H1 (cell line): ENCODE measurements around the gene PRR33. TPM values are rescaled to one million over a fixed set of nuclear protein-coding genes. Genes with fewer than 3 reads are reported as not detected.
A peak's percentile ranks its signal among the peaks of the same experiment; 100 is the strongest.

ENCODE experiments used
- CTCF ChIA-PET: fragments of 300-600 bp; sonication (Branson Sonifier 250); formaldehyde crosslinking; loops from one replicate; lab custom pipeline; 2021; ENCODE audit not compliant: partially characterized antibody; lab: Charles Lee
- POLR2A ChIA-PET: fragments of 300-600 bp; sonication (Branson Sonifier 250); formaldehyde crosslinking; loops from one replicate; lab custom pipeline; 2021; ENCODE audit warnings: inconsistent platforms; ENCODE audit not compliant: partially characterized antibody; lab: Charles Lee
- DNase-seq, 2 experiments: peaks; one replicate each; pipeline versions ENCODE4 v3.0.0 to v3.0.0-alpha.2; 2010 to 2022; ENCODE audit warnings: low spot score in 2 of 2, low read depth in 1 of 2, mixed read lengths in 1 of 2
- FAIRE-seq: peaks from 2 replicates; lab custom pipeline; 2011; peaks lifted over from hg19 to GRCh38; lab: Jason Lieb, UNC
- H2AFZ ChIP-seq: 2 replicates; pipeline ENCODE4 v1.8.1; 2012; ENCODE audit warnings: low read length, inconsistent platforms
- H2AK5ac ChIP-seq: 2 replicates; pipeline ENCODE4 v1.6.1; 2013; ENCODE audit warnings: low read depth, low read length
- H2BK120ac ChIP-seq: replicated peaks from 2 replicates; pipeline ENCODE3; 2013; ENCODE audit warnings: low read depth, low read length, inconsistent platforms
- H2BK12ac ChIP-seq: 2 replicates; pipeline ENCODE4 v1.6.1; 2013; ENCODE audit warnings: low read depth, low read length
- H2BK15ac ChIP-seq: 2 replicates; pipeline ENCODE4 v1.6.1; 2013; ENCODE audit warnings: low read length
- H2BK20ac ChIP-seq: 2 replicates; pipeline ENCODE4 v1.6.1; 2013; ENCODE audit warnings: low read length
- H2BK5ac ChIP-seq: 2 replicates; pipeline ENCODE4 v1.6.1; 2013; ENCODE audit warnings: low read depth, low read length
- H3K14ac ChIP-seq: 2 replicates; pipeline ENCODE4 v1.6.1; 2013; ENCODE audit warnings: inconsistent platforms; ENCODE audit not compliant: insufficient read length
- H3K18ac ChIP-seq: 2 replicates; pipeline ENCODE4 v1.6.1; 2013; ENCODE audit warnings: low read length; ENCODE audit errors: extremely low read depth
- H3K23ac ChIP-seq: 2 replicates; pipeline ENCODE4 v1.6.1; 2013; ENCODE audit warnings: inconsistent platforms; ENCODE audit not compliant: insufficient read length
- H3K23me2 ChIP-seq: 2 replicates; pipeline ENCODE4 v1.6.1; 2013; ENCODE audit warnings: low read depth, low read length
- H3K27ac ChIP-seq: 2 replicates; pipeline ENCODE4 v1.6.1; 2011; ENCODE audit warnings: low read depth, low read length, inconsistent platforms
- H3K27me3 ChIP-seq, 4 experiments: replicated peaks in 1 of 4; 1 replicate in 1 of 4; 2 replicates in 3 of 4; pipeline versions ENCODE4 v1.6.1 to v1.8.1; 2011 to 2013; ENCODE audit warnings: low read length in 3 of 4, mild to moderate bottlenecking in 3 of 4, inconsistent platforms in 2 of 4, mixed read lengths in 2 of 4, moderate library complexity in 1 of 4; ENCODE audit not compliant: control insufficient read depth in 3 of 4, insufficient read depth in 3 of 4; ENCODE audit errors: extremely low read depth in 1 of 4
- H3K36me3 ChIP-seq, 4 experiments: 2 replicates each; pipeline versions ENCODE4 v1.6.1 to v1.8.1; 2011 to 2013; ENCODE audit warnings: mild to moderate bottlenecking in 4 of 4, low read length in 3 of 4, moderate library complexity in 2 of 4, control low read depth in 1 of 4, inconsistent platforms in 1 of 4; ENCODE audit not compliant: insufficient read depth in 4 of 4, control insufficient read depth in 2 of 4
- H3K4ac ChIP-seq: replicated peaks from 2 replicates; pipeline ENCODE3; 2013; ENCODE audit warnings: low read length, low read depth, mixed read lengths, inconsistent platforms; ENCODE audit not compliant: insufficient read length
- H3K4me1 ChIP-seq, 4 experiments: replicated peaks in 1 of 4; 1 replicate in 1 of 4; 2 replicates in 3 of 4; pipeline versions ENCODE4 v1.6.1 to v1.8.1; 2011 to 2013; ENCODE audit warnings: low read length in 3 of 4, inconsistent platforms in 2 of 4, mixed read lengths in 1 of 4; ENCODE audit not compliant: insufficient read depth in 4 of 4, control insufficient read depth in 3 of 4
- H3K4me2 ChIP-seq, 2 experiments: 2 replicates each; pipeline versions ENCODE4 v1.6.1 to v1.8.1; 2011 to 2013; ENCODE audit warnings: low read depth in 2 of 2, low read length in 2 of 2, control low read depth in 1 of 2, inconsistent platforms in 1 of 2, mild to moderate bottlenecking in 1 of 2; ENCODE audit not compliant: insufficient read depth in 1 of 2
- H3K4me3 ChIP-seq, 4 experiments: fragments of 200-600, 300-600 bp in 1 of 4; sonication (generic), shearing (Covaris generic), sonication (Bioruptor Twin) in 1 of 4; 2 replicates each; pipeline versions ENCODE4 v1.5.1 to v1.8.1; 2011 to 2016; ENCODE audit warnings: low read length in 4 of 4, low read depth in 3 of 4, control low read depth in 2 of 4, inconsistent platforms in 2 of 4, mild to moderate bottlenecking in 2 of 4, mixed read lengths in 1 of 4, moderate library complexity in 1 of 4; ENCODE audit not compliant: insufficient read depth in 2 of 4; ENCODE audit errors: extremely low read depth in 1 of 4
- H3K56ac ChIP-seq: replicated peaks from 2 replicates; pipeline ENCODE3; 2013; ENCODE audit warnings: low read depth, mild to moderate bottlenecking, mixed read lengths, low read length, inconsistent platforms; ENCODE audit not compliant: insufficient read length
- H3K79me1 ChIP-seq: 2 replicates; pipeline ENCODE4 v1.6.1; 2013; ENCODE audit warnings: low read depth, low read length, control low read depth
- H3K79me2 ChIP-seq, 2 experiments: 2 replicates each; pipeline versions ENCODE4 v1.6.1 to v1.8.1; 2012 to 2013; ENCODE audit warnings: low read length in 2 of 2, mild to moderate bottlenecking in 2 of 2, inconsistent platforms in 1 of 2; ENCODE audit not compliant: insufficient read depth in 2 of 2, control insufficient read depth in 1 of 2
- H3K9ac ChIP-seq, 4 experiments: replicated peaks in 1 of 4; 1 replicate in 1 of 4; 2 replicates in 3 of 4; pipeline versions ENCODE4 v1.6.1 to v1.8.1; 2011 to 2013; ENCODE audit warnings: low read depth in 3 of 4, low read length in 3 of 4, control low read depth in 2 of 4, mild to moderate bottlenecking in 2 of 4, moderate library complexity in 2 of 4, inconsistent platforms in 1 of 4; ENCODE audit errors: extremely low read depth in 1 of 4
- H3K9me3 ChIP-seq, 2 experiments: 2 replicates each; pipeline versions ENCODE4 v1.6.1 to v1.8.1; 2012 to 2013; ENCODE audit warnings: mild to moderate bottlenecking in 2 of 2, moderate library complexity in 2 of 2, control low read depth in 1 of 2, inconsistent platforms in 1 of 2, low read depth in 1 of 2, low read length in 1 of 2, mixed read lengths in 1 of 2; ENCODE audit not compliant: insufficient read depth in 2 of 2
- H4K20me1 ChIP-seq, 2 experiments: replicated peaks in 1 of 2; 2 replicates each; pipeline versions ENCODE3 to v1.8.1; 2011 to 2013; ENCODE audit warnings: inconsistent platforms in 2 of 2, low read length in 2 of 2, mild to moderate bottlenecking in 1 of 2; ENCODE audit not compliant: insufficient read depth in 2 of 2, control insufficient read depth in 1 of 2
- H4K5ac ChIP-seq: 2 replicates; pipeline ENCODE4 v1.6.1; 2013; ENCODE audit warnings: low read length, low read depth, mixed read lengths, inconsistent platforms; ENCODE audit not compliant: insufficient read length
- H4K8ac ChIP-seq: 2 replicates; pipeline ENCODE4 v1.8.0; 2013; ENCODE audit warnings: mild to moderate bottlenecking, moderate library complexity, low read length, inconsistent platforms; ENCODE audit not compliant: insufficient read depth; ENCODE audit errors: extremely low read depth
- H4K91ac ChIP-seq: replicated peaks from 2 replicates; pipeline ENCODE3; 2013; ENCODE audit warnings: low read length, mixed read lengths, inconsistent platforms; ENCODE audit not compliant: insufficient read length
- CHD1 ChIP-seq: IDR thresholded peaks from 2 replicates; pipeline ENCODE4 v1.6.1; 2012; ENCODE audit warnings: low read depth, low read length, improper control_type of control experiment
- EP300 ChIP-seq, 2 experiments: IDR thresholded peaks; 1 replicate in 1 of 2; 2 replicates in 1 of 2; pipeline ENCODE4 v1.6.1; 2011 to 2012; ENCODE audit warnings: low read depth in 2 of 2, low read length in 2 of 2, mild to moderate bottlenecking in 2 of 2, borderline replicate concordance in 1 of 2, inconsistent platforms in 1 of 2, moderate library complexity in 1 of 2
- HDAC6 ChIP-seq: IDR thresholded peaks from one replicate; pipeline ENCODE4 v1.7.1; 2012; ENCODE audit warnings: low read depth, mild to moderate bottlenecking, inconsistent platforms, low read length, moderate library complexity
- POLR2AphosphoS5 ChIP-seq: IDR thresholded peaks from 2 replicates; pipeline ENCODE4 v1.6.1; 2011; ENCODE audit warnings: low read depth, low read length
- SP1 ChIP-seq: IDR thresholded peaks from 2 replicates; pipeline ENCODE4 v1.6.1; 2011; ENCODE audit warnings: low read depth, low read length
- SP2 ChIP-seq: IDR thresholded peaks from 2 replicates; pipeline ENCODE4 v1.6.1; 2012; ENCODE audit warnings: mild to moderate bottlenecking, low read length, inconsistent platforms
- WGBS, 2 experiments: shearing (Covaris generic) in 1 of 2; methylation state at CpG; one replicate each; pipeline versions ENCODE4 v1.1.6 to v1.1.7; 2013 to 2015; ENCODE audit warnings: low lambda C conversion rate in 2 of 2, mixed read lengths in 2 of 2, inconsistent platforms in 1 of 2, low coverage in 1 of 2, missing lambda C conversion rate in 1 of 2; ENCODE audit not compliant: insufficient replicate concordance in 2 of 2, insufficient coverage in 1 of 2, insufficient read length in 1 of 2; ENCODE audit errors: extremely low coverage in 1 of 2, missing lambda C conversion rate in 1 of 2; 5-methylcytosine and 5-hydroxymethylcytosine counted together
- polyA plus RNA-seq, 7 experiments: library from polyadenylated mRNA; depleted of rRNA in 3 of 7; stranded (reverse) in 5 of 7; unstranded in 2 of 7; fragments of >200 nt in 5 of 7; fragments of 200-250 nt in 2 of 7; gene quantifications; 1 replicate in 5 of 7; 2 replicates in 1 of 7; 4 replicates in 1 of 7; pipeline versions ENCODE4 v1.2.1 to v1.2.3, GENCODE V29; 2011 to 2013; ENCODE audit warnings: missing spikeins in 2 of 7, mixed read lengths in 2 of 7
- total RNA-seq: library from RNA; stranded (reverse); fragmentation: NEBNext Ultra II Directional; extraction: Animal tissue kit (Norgen Biotek cat#: 25700); gene quantifications from 2 replicates; pipeline ENCODE4 v1.2.1, GENCODE V29; 2021
- TF ChIP-seq, protein P1 (sequence below): IDR thresholded peaks from 2 replicates; pipeline ENCODE4 v1.6.1; 2011; ENCODE audit warnings: low read length, improper control_type of control experiment
- TF ChIP-seq, protein P2 (sequence below): IDR thresholded peaks from 2 replicates; pipeline ENCODE4 v1.6.1; 2012; ENCODE audit warnings: low read length, inconsistent platforms
- TF ChIP-seq, protein P3 (sequence below): IDR thresholded peaks from 2 replicates; pipeline ENCODE4 v1.6.1; 2012; ENCODE audit warnings: inconsistent platforms

PRR33 gene
- total and polyA plus RNA-seq, 2 of the 8 experiments (the other 6 are each of a cell fraction or from before 2014, with no cell fraction given), result 0.02 TPM; not detected in 1

DNA sequence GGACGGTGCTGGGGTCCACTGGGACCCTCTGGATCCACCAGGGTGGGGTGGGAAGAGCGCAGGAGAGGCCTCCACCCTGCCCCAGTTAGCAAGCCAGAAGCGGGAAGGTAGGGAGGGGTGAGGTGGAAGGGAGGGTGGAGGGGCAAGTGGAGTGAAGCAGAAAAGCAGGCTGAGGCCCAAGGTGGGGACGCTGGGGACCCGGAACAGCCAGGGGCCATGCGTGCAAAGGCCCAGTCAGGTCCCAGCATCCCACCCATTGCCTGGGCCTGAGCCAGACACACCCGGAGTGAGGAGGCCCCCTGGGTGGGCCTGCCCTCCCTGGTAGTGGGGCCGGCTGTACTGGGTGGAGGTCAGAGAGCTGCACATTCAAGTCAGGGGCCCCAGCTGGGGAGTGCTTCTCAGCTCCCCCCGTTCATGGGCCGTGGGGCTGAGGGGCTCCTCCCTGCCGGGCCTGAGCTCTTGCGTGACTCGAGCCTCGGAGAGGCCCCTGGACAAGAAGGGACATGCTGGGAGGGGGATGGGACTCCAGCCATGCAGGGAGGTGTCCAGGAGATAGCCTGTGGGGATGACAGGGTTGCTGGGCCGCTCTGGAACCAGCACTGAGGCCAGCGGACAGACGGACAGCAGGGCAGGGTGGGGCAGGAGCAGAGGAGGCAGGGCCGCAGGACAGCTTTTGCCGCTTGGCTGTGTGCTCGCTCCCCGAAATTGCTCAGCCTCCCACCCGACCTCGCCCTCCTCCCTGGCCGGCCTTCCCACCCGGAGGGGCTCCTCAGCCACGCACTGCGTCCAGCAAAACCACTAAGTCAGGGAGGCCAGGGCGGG lies 35.5 kb upstream of the PRR33 start:
- CTCF ChIA-PET, result interaction anchor here (0.7 to 0.9 kb wide), 3 partner anchors 10 to 225 kb away, joined by 3 to 4 read pairs (median 3); no protein-coding TSS in a partner anchor
- H3K9me3 ChIP-seq, result no peaks in the 10 kb centered on the region
- 0 out of 2 replicates have a peak overlapping the region, but pooled peaks have one; percentile 27 for H2BK12ac ChIP-seq
- no peak overlapping the region for H4K91ac ChIP-seq
- H4K20me1 ChIP-seq, result no peaks in the 10 kb centered on the region
- H2AK5ac ChIP-seq, result no peak overlapping the region
- H3K23me2 ChIP-seq, result no peaks in the 10 kb centered on the region
- H3K27me3 ChIP-seq, result no peaks in the 10 kb centered on the region
- no peak overlapping the region for H3K56ac ChIP-seq
- H3K36me3 ChIP-seq, result no peaks in the 10 kb centered on the region
- no peak overlapping the region for H2AFZ ChIP-seq
- H3K27ac ChIP-seq, result no peak overlapping the region
- no peak overlapping the region for H3K18ac ChIP-seq
- H3K23ac ChIP-seq, result no peak overlapping the region
- POLR2A ChIA-PET, result no interaction called here
- H2BK15ac ChIP-seq, result peak overlapping the region; percentile 61; the same call in 1 of the 2 replicates
- H3K9ac ChIP-seq, result no peak overlapping the region
- no peak overlapping the region for H3K4me3 ChIP-seq
- no peak for DNase-seq
- FAIRE-seq, result no peak
- H3K4me1 ChIP-seq, result peaks cover 0 to 3% (median 0%) of the 10 kb centered on the region in 4 experiments; a peak in 3 of 7 replicates
- H3K14ac ChIP-seq, result no peak overlapping the region
- H3K79me1 ChIP-seq, result no peaks in the 10 kb centered on the region
- H3K79me2 ChIP-seq, result no peaks in the 10 kb centered on the region
- H3K4me2 ChIP-seq, result no peak overlapping the region
- H4K8ac ChIP-seq, result peak overlapping the region; percentile 65; the same call in 1 of the 2 replicates
- no peak overlapping the region for H4K5ac ChIP-seq
- WGBS, 2 experiments, result 90% methylated on average over 27 of the region's 28 CpGs; no CpG with 5 or more reads in 1 of the 2 experiments
- H2BK120ac ChIP-seq, result no peak overlapping the region
- 0 out of 2 replicates have a peak overlapping the region, but pooled peaks have one; percentile 39 for H2BK5ac ChIP-seq
- H3K4ac ChIP-seq, result no peak overlapping the region
- no peak overlapping the region for H2BK20ac ChIP-seq
- no peak for TF ChIP-seq CHD1
- TF ChIP-seq, protein P1, sequence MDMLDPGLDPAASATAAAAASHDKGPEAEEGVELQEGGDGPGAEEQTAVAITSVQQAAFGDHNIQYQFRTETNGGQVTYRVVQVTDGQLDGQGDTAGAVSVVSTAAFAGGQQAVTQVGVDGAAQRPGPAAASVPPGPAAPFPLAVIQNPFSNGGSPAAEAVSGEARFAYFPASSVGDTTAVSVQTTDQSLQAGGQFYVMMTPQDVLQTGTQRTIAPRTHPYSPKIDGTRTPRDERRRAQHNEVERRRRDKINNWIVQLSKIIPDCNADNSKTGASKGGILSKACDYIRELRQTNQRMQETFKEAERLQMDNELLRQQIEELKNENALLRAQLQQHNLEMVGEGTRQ, result no peak
- TF ChIP-seq SP2, result no peak
- no peak for TF ChIP-seq EP300 (IDR thresholded peaks at IDR 0.05; ENCODE audit: borderline replicate concordance in 1 of 2, low read depth in 2 of 2, low read length in 2 of 2)
- TF ChIP-seq, protein P2, sequence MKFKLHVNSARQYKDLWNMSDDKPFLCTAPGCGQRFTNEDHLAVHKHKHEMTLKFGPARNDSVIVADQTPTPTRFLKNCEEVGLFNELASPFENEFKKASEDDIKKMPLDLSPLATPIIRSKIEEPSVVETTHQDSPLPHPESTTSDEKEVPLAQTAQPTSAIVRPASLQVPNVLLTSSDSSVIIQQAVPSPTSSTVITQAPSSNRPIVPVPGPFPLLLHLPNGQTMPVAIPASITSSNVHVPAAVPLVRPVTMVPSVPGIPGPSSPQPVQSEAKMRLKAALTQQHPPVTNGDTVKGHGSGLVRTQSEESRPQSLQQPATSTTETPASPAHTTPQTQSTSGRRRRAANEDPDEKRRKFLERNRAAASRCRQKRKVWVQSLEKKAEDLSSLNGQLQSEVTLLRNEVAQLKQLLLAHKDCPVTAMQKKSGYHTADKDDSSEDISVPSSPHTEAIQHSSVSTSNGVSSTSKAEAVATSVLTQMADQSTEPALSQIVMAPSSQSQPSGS, result no peak
- TF ChIP-seq HDAC6, result no peak
- no peak for TF ChIP-seq POLR2AphosphoS5
- TF ChIP-seq SP1, result no peak
- TF ChIP-seq, protein P3, sequence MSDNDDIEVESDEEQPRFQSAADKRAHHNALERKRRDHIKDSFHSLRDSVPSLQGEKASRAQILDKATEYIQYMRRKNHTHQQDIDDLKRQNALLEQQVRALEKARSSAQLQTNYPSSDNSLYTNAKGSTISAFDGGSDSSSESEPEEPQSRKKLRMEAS, result no peak
